HepG2 (cell line): ENCODE results near the gene IGF2BP3. TPM values are rescaled to one million over a fixed set of nuclear protein-coding genes. Genes with fewer than 3 reads are reported as not detected.

Experiments used
- ATAC-seq: fragments of 200-7000 bp; cut with Tn5 transposase; 3 replicates; pipeline ENCODE4 v1.9.1; 2020; ENCODE audit warnings: mild to moderate bottlenecking, moderate library complexity
- BruUV-seq: library from RNA; stranded (reverse); fragments of 400-500 nt; replicated peaks from 2 replicates; lab custom pipeline; 2021; lab: Mats Ljungman, UMichigan
- CTCF ChIA-PET: fragments of 300-600 bp; formaldehyde crosslinking; extraction: SDS; loops from one replicate; lab custom pipeline; 2021; ENCODE audit warnings: low total read pairs, inconsistent platforms, low intra/inter-chr PET ratio; lab: Yijun Ruan, JAX
- POLR2A ChIA-PET: fragments of 350-600 bp; sonication (Branson Sonifier 250); formaldehyde crosslinking; loops from one replicate; lab custom pipeline; 2020; ENCODE audit warnings: antibody characterized with exemption, inconsistent platforms; lab: Yijun Ruan, JAX
- DNase-seq: peaks from one replicate; pipeline ENCODE4 v3.0.0-alpha.2; 2015; ENCODE audit warnings: low spot score
- FAIRE-seq: peaks from 3 replicates; lab custom pipeline; 2011; peaks lifted over from hg19 to GRCh38; lab: Jason Lieb, UNC
- H2AFZ ChIP-seq: one replicate; pipeline ENCODE4 v1.6.1; 2011; ENCODE audit warnings: low read length, inconsistent platforms
- H3K27ac ChIP-seq: fragments of 300-600 bp; 3 replicates; pipeline ENCODE4 v1.8.0; 2011; ENCODE audit warnings: mixed run types, mild to moderate bottlenecking, mixed read lengths, low read length, inconsistent platforms; ENCODE audit not compliant: insufficient read depth; ENCODE audit errors: extremely low read length
- H3K27me3 ChIP-seq, 2 experiments: fragments of 200-600 bp in 1 of 2; 2 replicates in 1 of 2; 3 replicates in 1 of 2; pipeline versions ENCODE4 v1.6.0 to v1.8.0; 2011; ENCODE audit warnings: low read length in 2 of 2, mild to moderate bottlenecking in 2 of 2, moderate library complexity in 2 of 2, inconsistent platforms in 1 of 2; ENCODE audit not compliant: insufficient read depth in 2 of 2, control insufficient read depth in 1 of 2
- H3K36me3 ChIP-seq, 2 experiments: fragments of 200-600 bp in 1 of 2; replicated peaks in 1 of 2; 2 replicates in 1 of 2; 3 replicates in 1 of 2; pipeline versions ENCODE4 v1.5.1 to v1.8.0; 2011; ENCODE audit warnings: low read length in 2 of 2, inconsistent platforms in 1 of 2; ENCODE audit not compliant: insufficient read depth in 2 of 2, control insufficient read depth in 1 of 2
- H3K4me1 ChIP-seq: 2 replicates; pipeline ENCODE4 v1.5.1; 2012; ENCODE audit warnings: low read length, inconsistent platforms; ENCODE audit not compliant: insufficient read depth
- H3K4me2 ChIP-seq: 2 replicates; pipeline ENCODE4 v1.6.0; 2011; ENCODE audit warnings: low read depth, low read length, inconsistent platforms
- H3K4me3 ChIP-seq, 3 experiments: fragments of 200-600 bp in 1 of 3; sonication (generic), shearing (Covaris generic) in 1 of 3; replicated peaks in 1 of 3; 2 replicates each; pipeline ENCODE4 v1.5.1; 2011 to 2016; ENCODE audit warnings: low read length in 3 of 3, inconsistent platforms in 2 of 3, low read depth in 2 of 3, mild to moderate bottlenecking in 2 of 3, control low read depth in 1 of 3, mixed read lengths in 1 of 3; ENCODE audit not compliant: insufficient read depth in 1 of 3
- H3K79me2 ChIP-seq: one replicate; pipeline ENCODE4 v1.6.1; 2011; ENCODE audit warnings: low read length, inconsistent platforms; ENCODE audit not compliant: insufficient read depth
- H3K9ac ChIP-seq: 2 replicates; pipeline ENCODE4 v1.6.0; 2011; ENCODE audit warnings: mild to moderate bottlenecking, low read depth, low read length, inconsistent platforms; ENCODE audit not compliant: insufficient read depth
- H3K9me3 ChIP-seq: 2 replicates; pipeline ENCODE4 v1.5.1; 2012; ENCODE audit warnings: mild to moderate bottlenecking, low read length
- H4K20me1 ChIP-seq: 2 replicates; pipeline ENCODE4 v1.6.0; 2011; ENCODE audit warnings: inconsistent platforms, mild to moderate bottlenecking, low read length, moderate library complexity; ENCODE audit not compliant: insufficient read depth
- MEF2D ChIP-seq: sonication (generic); formaldehyde crosslinking; IDR thresholded peaks from 2 replicates; pipeline ENCODE4 v1.5.1; 2020; ENCODE audit warnings: mild to moderate bottlenecking, missing genetic modification reagents
- POGZ ChIP-seq: sonication (generic); formaldehyde crosslinking; IDR thresholded peaks from 2 replicates; pipeline ENCODE4 v1.4.0; 2020; ENCODE audit warnings: mild to moderate bottlenecking, missing genetic modification reagents
- RORA ChIP-seq: sonication (generic); formaldehyde crosslinking; IDR thresholded peaks from 2 replicates; pipeline ENCODE4 v1.5.0; 2020; ENCODE audit warnings: mild to moderate bottlenecking, missing genetic modification reagents, moderate library complexity
- STAG1 ChIP-seq: sonication (generic); formaldehyde crosslinking; IDR thresholded peaks from 2 replicates; pipeline ENCODE4 v1.4.0; 2020; ENCODE audit warnings: missing genetic modification reagents
- STAT5B ChIP-seq: sonication (generic); formaldehyde crosslinking; IDR thresholded peaks from 2 replicates; pipeline ENCODE4 v1.4.0; 2020; ENCODE audit warnings: missing genetic modification reagents
- TP53 ChIP-seq: sonication (generic); formaldehyde crosslinking; conservative IDR thresholded peaks from 2 replicates; pipeline ENCODE4 v1.4.0; 2020; ENCODE audit warnings: missing genetic modification reagents
- YEATS4 ChIP-seq: sonication (generic); formaldehyde crosslinking; IDR thresholded peaks from 2 replicates; pipeline ENCODE4 v1.4.0; 2020; ENCODE audit warnings: missing genetic modification reagents, borderline replicate concordance
- ZFP1 ChIP-seq: IDR thresholded peaks from 2 replicates; pipeline ENCODE4 v1.6.1; 2016
- ZNF138 ChIP-seq: sonication (generic); formaldehyde crosslinking; IDR thresholded peaks from 2 replicates; pipeline ENCODE4 v1.5.0; 2020; ENCODE audit warnings: mild to moderate bottlenecking, low read depth, missing genetic modification reagents
- ZNF205 ChIP-seq: IDR thresholded peaks from 2 replicates; pipeline ENCODE4 v1.6.1; 2018; ENCODE audit warnings: missing biosample characterization, missing genetic modification reagents
- ZNF468 ChIP-seq: sonication (generic); formaldehyde crosslinking; IDR thresholded peaks from 2 replicates; pipeline ENCODE4 v1.8.0; 2022; ENCODE audit warnings: mild to moderate bottlenecking, moderate library complexity, missing genetic modification reagents
- ZNF562 ChIP-seq: sonication (generic); formaldehyde crosslinking; IDR thresholded peaks from 2 replicates; pipeline ENCODE4 v1.8.0; 2022; ENCODE audit warnings: missing genetic modification reagents, borderline replicate concordance
- ZNF644 ChIP-seq: IDR thresholded peaks from 2 replicates; pipeline ENCODE4 v1.6.1; 2016; ENCODE audit warnings: low read depth
- WGBS: methylation state at CpG from one replicate; pipeline ENCODE4 v1.1.6; 2017; ENCODE audit warnings: low lambda C conversion rate; 5-methylcytosine and 5-hydroxymethylcytosine counted together
- in situ Hi-C: cut with HindIII; loops from 2 replicates; pipeline ENCODE4 v1.10.0; 2017; ENCODE audit warnings: low pct_unique_long_range_greater_than_20kb; ENCODE audit not compliant: extremely low pct_ligation_motif_present
- intact Hi-C: fragments of 100-400 bp; cut with micrococcal nuclease; formaldehyde crosslinking; loops from one replicate; pipeline ENCODE4 v1.10.0; 2022; ENCODE audit not compliant: unreplicated experiment
- polyA plus RNA-seq, 8 experiments: library from polyadenylated mRNA; depleted of rRNA in 3 of 8; stranded (reverse) in 7 of 8; unstranded in 1 of 8; fragments of >200 nt; fragmentation: Illumina TruSeq in 4 of 8; extraction: Trizol in 4 of 8; gene quantifications; 2 replicates each; pipeline versions ENCODE4 v1.2.1 to v1.2.3, GENCODE V29; 2011 to 2016; ENCODE audit warnings: low read depth in 4 of 8, missing spikeins in 1 of 8, mixed read lengths in 1 of 8; ENCODE audit not compliant: insufficient read depth in 1 of 8
- total RNA-seq, 5 experiments: library from RNA; depleted of rRNA; stranded (reverse); fragments of >200 nt; fragmentation: Illumina TruSeq; extraction: Trizol; gene quantifications; 2 replicates each; pipeline ENCODE4 v1.2.3, GENCODE V29; 2016; ENCODE audit warnings: low read depth in 1 of 5
- TF ChIP-seq, protein P1 (sequence below): sonication (generic); formaldehyde crosslinking; IDR thresholded peaks from 2 replicates; pipeline ENCODE4 v1.4.0; 2020; ENCODE audit warnings: missing genetic modification reagents
- TF ChIP-seq, protein P2 (sequence below): sonication (generic); formaldehyde crosslinking; IDR thresholded peaks from 2 replicates; pipeline ENCODE4 v1.5.0; 2020; ENCODE audit warnings: missing genetic modification reagents
- TF ChIP-seq, protein P3 (sequence below): sonication (generic); formaldehyde crosslinking; conservative IDR thresholded peaks from 2 replicates; pipeline ENCODE4 v1.4.0; 2020; ENCODE audit warnings: missing genetic modification reagents
- TF ChIP-seq, protein P4 (sequence below): IDR thresholded peaks from 2 replicates; pipeline ENCODE4 v1.6.1; 2016; ENCODE audit warnings: low read depth
- TF ChIP-seq, protein P5 (sequence below): IDR thresholded peaks from 2 replicates; pipeline ENCODE4 v1.6.1; 2016; ENCODE audit warnings: mild to moderate bottlenecking, missing biosample characterization, missing genetic modification reagents

The IGF2BP3 gene
- total and polyA plus RNA-seq, 2 of the 13 experiments (the other 11 are each of a cell fraction or from before 2014, with no cell fraction given), result 37.7 to 39.5 TPM

DNA sequence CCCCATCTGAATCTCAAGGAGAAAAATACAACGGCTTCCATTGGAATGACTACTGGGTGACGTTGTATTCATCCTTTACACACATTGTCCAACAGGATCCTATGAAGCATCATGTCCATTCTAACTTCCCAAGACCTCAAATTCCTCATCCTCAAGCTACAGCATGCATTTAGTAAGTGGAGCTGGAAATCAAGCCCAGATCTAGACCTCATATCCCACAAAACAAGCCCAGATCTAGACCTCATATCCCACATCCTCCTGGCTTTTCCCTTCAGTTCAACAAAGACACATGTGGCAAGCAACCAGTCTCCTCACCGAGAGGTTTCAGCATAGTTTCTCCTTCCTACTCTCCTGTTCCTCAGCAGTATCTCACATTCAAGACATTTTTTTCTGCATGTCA lies 12.2 kb downstream of the IGF2BP3 start (continued):
- TF ChIP-seq ZFP1 (no peak), RORA (CRISPR knock-in tag) (no peak), POGZ (CRISPR knock-in tag) (no peak), ZNF138 (CRISPR knock-in tag) (no peak)
- TF ChIP-seq, protein P1, sequence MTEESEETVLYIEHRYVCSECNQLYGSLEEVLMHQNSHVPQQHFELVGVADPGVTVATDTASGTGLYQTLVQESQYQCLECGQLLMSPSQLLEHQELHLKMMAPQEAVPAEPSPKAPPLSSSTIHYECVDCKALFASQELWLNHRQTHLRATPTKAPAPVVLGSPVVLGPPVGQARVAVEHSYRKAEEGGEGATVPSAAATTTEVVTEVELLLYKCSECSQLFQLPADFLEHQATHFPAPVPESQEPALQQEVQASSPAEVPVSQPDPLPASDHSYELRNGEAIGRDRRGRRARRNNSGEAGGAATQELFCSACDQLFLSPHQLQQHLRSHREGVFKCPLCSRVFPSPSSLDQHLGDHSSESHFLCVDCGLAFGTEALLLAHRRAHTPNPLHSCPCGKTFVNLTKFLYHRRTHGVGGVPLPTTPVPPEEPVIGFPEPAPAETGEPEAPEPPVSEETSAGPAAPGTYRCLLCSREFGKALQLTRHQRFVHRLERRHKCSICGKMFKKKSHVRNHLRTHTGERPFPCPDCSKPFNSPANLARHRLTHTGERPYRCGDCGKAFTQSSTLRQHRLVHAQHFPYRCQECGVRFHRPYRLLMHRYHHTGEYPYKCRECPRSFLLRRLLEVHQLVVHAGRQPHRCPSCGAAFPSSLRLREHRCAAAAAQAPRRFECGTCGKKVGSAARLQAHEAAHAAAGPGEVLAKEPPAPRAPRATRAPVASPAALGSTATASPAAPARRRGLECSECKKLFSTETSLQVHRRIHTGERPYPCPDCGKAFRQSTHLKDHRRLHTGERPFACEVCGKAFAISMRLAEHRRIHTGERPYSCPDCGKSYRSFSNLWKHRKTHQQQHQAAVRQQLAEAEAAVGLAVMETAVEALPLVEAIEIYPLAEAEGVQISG (CRISPR knock-in tag), result no peak
- TF ChIP-seq, protein P2, sequence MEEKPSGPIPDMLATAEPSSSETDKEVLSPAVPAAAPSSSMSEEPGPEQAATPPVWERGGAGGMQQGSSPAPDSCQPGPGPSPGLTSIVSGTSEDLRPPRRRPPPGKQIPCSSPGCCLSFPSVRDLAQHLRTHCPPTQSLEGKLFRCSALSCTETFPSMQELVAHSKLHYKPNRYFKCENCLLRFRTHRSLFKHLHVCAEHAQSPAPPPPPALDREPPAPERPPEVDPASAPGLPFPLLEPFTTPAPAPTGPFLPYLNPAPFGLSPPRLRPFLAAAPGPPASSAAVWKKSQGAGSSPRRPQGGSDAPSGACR, result no peak

DNA sequence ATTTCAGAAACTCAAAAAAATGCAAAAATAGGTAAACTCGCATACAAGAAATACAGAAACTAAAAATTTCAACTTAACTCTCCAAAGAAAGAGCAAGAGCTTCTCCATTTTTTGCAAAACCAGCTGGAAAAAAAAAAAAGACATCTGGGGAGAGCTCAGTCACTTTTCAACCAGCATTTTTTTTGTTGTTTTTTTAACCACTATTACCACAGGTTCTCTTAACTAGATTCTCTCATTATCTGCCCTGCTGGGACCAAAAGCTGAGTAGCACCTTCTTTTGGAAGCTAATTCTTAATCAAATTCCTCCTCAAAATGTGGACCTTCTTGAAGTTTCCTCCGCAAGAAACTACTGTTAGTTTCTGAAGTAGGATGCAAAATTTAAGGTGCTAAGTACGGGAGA lies 14.2 kb downstream of the IGF2BP3 start:
- Histone ChIP-seq H2AFZ (no peak overlapping the region), H3K4me2 (no peak overlapping the region), H3K27ac (no peak overlapping the region), H3K4me3 (no peak overlapping the region), H3K9me3 (no peaks in the 10 kb centered on the region), H3K79me2 (peaks cover 93% of the 10 kb centered on the region), H3K36me3 (peaks cover 6 to 48% of the 10 kb centered on the region in 2 experiments), H3K27me3 (no peaks in the 10 kb centered on the region), H3K4me1 (0 out of 2 replicates have a peak, but pooled peaks cover 13% of the 10 kb centered on the region), H4K20me1 (peaks cover 20% of the 10 kb centered on the region; the same call in 1 of the 2 replicates), H3K9ac (no peak overlapping the region)
- FAIRE-seq (no peak), ATAC-seq (no peak), DNase-seq (no peak)
- ChIA-PET CTCF (no interaction called here), POLR2A (interaction anchor here (1.4 kb wide), 1 partner anchor 12 kb away, joined by 6 read pairs; no protein-coding TSS in a partner anchor)
- no TSS peak for BruUV-seq
- in situ Hi-C loops, result no loop called here
- intact Hi-C loops, result no loop called here
- 97% methylated on average over 3 of the region's 3 CpGs for WGBS
- TF ChIP-seq ZNF205 (CRISPR knock-in tag), result no peak
- TF ChIP-seq, protein P3, sequence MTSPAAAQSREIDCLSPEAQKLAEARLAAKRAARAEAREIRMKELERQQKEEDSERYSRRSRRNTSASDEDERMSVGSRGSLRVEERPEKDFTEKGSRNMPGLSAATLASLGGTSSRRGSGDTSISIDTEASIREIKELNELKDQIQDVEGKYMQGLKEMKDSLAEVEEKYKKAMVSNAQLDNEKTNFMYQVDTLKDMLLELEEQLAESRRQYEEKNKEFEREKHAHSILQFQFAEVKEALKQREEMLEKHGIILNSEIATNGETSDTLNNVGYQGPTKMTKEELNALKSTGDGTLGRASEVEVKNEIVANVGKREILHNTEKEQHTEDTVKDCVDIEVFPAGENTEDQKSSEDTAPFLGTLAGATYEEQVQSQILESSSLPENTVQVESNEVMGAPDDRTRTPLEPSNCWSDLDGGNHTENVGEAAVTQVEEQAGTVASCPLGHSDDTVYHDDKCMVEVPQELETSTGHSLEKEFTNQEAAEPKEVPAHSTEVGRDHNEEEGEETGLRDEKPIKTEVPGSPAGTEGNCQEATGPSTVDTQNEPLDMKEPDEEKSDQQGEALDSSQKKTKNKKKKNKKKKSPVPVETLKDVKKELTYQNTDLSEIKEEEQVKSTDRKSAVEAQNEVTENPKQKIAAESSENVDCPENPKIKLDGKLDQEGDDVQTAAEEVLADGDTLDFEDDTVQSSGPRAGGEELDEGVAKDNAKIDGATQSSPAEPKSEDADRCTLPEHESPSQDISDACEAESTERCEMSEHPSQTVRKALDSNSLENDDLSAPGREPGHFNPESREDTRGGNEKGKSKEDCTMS (CRISPR knock-in tag), result no peak
- no peak for TF ChIP-seq ZNF644 (CRISPR knock-in tag)
- TF ChIP-seq, protein P4, sequence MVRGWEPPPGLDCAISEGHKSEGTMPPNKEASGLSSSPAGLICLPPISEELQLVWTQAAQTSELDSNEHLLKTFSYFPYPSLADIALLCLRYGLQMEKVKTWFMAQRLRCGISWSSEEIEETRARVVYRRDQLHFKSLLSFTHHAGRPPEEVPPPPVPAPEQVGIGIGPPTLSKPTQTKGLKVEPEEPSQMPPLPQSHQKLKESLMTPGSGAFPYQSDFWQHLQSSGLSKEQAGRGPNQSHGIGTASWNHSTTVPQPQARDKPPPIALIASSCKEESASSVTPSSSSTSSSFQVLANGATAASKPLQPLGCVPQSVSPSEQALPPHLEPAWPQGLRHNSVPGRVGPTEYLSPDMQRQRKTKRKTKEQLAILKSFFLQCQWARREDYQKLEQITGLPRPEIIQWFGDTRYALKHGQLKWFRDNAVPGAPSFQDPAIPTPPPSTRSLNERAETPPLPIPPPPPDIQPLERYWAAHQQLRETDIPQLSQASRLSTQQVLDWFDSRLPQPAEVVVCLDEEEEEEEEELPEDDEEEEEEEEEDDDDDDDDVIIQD, result no peak
- no peak for TF ChIP-seq YEATS4 (CRISPR knock-in tag)
- TF ChIP-seq, protein P5, sequence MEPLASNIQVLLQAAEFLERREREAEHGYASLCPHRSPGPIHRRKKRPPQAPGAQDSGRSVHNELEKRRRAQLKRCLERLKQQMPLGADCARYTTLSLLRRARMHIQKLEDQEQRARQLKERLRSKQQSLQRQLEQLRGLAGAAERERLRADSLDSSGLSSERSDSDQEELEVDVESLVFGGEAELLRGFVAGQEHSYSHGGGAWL (CRISPR knock-in tag), result no peak
- no peak for TF ChIP-seq ZNF562
- TF ChIP-seq STAG1 (CRISPR knock-in tag), result no peak
- TF ChIP-seq STAT5B (CRISPR knock-in tag), result no peak
- TF ChIP-seq MEF2D (CRISPR knock-in tag), result no peak
- TF ChIP-seq ZNF468 (CRISPR knock-in tag), result no peak
- no peak for TF ChIP-seq TP53 (CRISPR knock-in tag)
